ENCODE results near the gene WDR54.

Gene WDR54, protein sequence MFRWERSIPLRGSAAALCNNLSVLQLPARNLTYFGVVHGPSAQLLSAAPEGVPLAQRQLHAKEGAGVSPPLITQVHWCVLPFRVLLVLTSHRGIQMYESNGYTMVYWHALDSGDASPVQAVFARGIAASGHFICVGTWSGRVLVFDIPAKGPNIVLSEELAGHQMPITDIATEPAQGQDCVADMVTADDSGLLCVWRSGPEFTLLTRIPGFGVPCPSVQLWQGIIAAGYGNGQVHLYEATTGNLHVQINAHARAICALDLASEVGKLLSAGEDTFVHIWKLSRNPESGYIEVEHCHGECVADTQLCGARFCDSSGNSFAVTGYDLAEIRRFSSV

DNA sequence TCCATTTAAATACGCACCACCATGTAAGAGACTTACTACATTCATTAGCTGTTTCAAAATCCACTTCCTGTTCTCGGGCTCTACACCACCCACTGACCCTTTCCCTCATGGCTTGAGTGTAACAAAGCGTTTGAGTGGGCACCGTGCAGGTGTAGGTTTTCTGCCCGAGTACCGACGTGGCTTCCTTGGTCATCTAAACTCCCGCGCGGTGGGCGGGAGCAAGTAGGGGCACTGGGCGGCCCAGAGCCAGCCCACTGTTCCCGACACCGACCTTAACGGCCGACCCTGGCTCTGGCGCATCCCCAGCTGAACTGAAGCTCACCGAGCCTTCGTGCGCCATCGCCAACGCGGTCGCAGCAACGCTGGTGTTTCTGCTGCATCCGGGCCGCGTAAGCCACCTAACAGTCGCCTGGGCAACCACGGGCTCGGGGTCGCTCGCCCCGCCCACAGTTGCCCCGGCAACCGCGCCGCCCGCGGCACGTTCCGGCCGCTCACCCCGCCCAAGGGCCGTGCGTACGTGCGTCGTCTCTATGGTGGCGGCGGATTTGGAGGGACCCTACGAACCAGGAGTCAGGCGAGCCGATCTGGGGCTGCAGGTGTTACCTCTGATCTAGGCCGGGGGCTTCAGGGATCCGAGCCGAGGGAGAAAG is at the start of gene WDR54, which contains the start of gene C2orf81:
Gene WDR54 (plus strand): TSS at position 510 of the 650 bp plus-strand sequence. CDS start 424 bp downstream, outside the sequence.
Gene C2orf81 (minus strand): TSS at position 399 of the 650 bp plus-strand sequence. CDS start 59 bp downstream, at position 340.
- peak; percentile 68 for DNase-seq

DNA sequence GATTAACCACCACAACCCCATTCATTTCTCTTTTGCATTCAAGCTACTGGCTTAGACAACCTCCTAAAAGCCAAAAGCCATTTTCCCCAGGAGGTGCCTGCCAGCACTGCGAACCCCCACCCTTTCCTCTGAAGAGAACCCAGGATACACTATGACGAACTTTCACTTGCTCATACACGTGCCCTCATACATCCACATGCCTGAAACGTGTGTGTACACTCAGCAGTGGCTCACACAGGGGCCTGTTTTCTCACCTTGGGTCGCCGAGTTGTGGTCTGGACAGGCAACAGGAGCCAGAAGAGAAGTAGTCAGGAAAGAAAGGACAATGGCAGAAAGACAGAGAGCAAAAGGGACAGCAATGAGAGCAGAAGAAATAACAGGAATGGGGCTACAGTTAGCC is 48.9 kb upstream of the WDR54 start:
- DNase-seq, result no peak

DNA sequence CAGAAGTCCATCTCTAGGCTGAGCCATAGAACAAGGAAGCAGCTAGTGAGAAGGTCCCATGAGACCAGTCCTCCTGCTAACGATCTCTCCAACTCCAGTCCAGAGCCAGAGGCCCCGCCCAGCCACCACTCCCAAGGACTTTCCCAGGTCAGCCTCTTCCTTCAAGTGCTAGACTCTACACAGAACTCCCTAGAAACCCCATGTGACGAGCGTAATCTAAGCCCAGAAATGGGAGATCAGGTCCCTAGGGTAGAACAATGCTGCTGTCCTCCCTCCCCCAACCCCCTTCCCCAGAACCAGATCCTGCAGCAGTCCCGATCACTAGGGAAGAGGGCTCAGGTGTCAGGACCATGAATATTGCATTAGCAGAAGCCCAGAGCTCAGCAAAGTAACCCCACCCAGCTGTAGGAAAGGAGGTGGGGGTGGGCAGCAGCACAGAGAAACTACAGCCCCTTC is 48.3 kb upstream of the WDR54 start:
- DNase-seq, result no peak

DNA sequence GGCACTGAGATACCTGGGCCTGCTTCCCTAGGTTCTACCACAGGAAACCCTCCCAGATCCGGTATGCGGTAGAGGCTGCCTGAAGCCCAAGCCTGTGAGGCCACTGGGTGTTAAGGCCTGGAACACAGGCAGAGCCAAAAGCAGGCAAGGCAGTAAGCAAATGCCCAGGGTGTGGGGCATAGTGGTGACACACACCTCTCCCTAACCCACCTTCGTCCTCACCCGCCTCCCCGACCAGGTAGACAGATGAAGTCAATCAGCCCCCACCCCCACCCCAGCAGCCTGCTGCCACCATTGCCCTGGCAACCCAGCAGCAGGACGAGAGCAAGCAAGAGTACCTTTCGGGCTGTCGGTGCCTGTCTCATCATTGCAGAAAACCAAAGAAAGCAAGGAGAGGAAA is 47.5 kb upstream of the WDR54 start:
- no peak for DNase-seq

DNA sequence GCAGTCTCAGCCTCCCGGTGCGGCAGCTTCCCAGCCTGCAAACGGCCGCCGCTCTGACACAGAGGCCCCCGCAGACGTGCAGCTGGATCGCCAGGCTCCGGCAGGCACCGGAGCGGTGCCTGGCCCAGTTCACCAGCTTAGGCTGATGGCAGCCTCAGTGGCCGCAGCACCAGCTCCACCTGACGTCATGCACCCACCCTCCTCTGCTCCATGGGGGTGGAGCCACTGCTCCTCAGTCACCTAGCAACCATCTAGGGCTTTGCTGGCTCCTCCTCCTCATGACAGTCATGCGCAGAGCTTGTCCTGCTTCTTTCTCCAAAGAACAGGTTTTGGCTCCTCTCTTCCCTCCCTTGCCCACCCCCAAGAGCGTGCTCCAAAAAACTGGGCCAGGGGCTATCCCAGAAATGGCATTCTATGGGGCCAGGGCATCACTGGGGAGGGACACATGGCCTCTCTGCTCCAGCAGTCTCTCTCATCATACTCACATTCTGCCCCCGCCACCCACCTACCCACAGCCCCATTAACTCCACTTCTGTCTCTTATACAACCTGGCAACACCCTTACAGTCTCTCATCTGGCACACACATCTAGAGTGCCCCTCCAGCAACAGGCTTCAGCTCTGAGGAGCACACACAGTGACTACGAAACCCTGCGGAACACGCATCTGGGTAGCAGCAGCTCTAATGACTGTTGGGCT is 46.9 kb upstream of the WDR54 start:
- DNase-seq, result no peak

DNA sequence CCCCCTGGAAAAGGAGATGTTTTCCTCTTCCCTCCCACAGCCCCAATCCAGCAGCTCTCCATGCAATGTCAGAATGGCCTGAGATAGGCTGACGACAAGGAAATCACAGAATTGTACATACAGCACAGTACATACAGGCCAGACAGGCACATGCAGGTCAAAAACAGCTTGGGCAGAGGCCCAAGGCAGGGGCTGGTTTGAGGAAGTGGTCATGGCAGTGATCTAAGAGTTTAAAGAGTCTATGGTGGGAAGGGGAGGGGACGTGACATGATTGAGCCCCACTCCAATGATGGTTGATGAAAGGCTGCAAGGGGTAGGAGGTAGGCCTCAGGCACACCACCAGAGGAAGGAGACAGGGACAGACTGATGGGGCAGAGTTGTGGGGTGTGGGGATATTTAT is 45.7 kb upstream of the WDR54 start:
- no peak for DNase-seq

DNA sequence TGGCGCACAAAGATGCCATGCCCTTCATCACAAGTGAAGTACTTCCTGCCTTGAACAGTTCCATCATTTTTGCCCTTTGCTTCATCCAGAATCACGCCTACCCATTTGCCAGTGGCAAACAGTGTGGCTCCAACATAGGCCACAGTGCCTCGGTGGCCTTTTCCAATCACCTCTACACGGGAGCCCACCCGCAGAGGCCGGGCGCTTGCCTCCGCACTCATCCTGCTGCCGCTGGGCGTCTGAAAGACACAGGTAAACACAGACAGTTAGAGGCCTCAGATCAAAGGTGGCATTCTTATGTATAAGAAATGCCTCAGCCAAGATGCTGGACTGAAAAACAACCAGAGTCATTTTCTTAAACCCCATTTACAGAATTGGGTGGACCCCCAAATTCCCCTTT is 43.5 kb upstream of the WDR54 start:
- DNase-seq, result no peak

DNA sequence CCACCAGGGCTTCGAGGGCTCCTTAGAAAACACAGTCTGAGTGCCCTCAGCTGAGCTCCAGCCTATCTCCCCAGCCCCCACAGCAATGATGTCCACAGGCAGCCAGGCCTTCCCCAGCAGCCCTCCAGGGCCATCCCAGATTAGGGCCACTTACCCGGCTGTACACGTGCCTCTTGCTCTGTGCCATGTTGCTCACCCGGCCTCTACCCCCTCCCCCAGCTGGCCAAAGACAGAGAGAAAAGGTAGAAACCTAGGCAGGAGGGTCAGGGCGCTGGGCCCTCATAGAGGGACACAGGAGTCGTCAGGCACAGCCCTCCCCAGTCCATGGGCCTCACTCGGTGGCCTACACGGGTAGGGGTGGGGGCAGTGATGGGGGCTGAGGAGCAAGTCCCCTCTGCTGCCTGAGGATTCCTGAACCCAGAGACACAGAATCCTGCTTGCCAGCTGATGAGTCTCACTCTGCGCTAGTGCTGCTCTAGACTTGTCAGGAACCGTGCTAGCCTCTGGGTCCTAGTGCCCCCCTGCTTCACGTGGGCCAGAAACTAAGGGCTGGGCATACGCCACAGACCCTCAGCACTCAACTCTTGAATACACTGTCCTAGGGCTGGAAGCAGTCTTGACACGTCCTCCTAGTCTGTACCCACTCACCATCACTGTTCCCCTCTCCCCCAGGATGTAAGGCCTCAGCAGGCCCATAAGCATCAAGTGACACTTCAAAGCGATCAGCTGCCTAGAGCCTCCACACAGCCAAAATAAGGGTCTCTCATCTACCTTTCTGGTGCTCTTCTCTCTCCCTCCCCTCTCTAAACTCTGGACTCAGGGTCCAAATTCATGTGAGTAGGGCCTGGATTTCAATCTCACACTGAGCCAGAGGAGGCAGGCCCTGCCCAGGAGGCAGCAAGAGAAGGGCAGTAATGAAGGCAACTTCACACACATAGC is 41.4 kb upstream of the WDR54 start, which contains the start of gene DCTN1:
Gene DCTN1 (minus strand): TSS at position 461 of the 939 bp plus-strand sequence. CDS start 274 bp downstream, at position 187.
- DNase-seq, result no peak

DNA sequence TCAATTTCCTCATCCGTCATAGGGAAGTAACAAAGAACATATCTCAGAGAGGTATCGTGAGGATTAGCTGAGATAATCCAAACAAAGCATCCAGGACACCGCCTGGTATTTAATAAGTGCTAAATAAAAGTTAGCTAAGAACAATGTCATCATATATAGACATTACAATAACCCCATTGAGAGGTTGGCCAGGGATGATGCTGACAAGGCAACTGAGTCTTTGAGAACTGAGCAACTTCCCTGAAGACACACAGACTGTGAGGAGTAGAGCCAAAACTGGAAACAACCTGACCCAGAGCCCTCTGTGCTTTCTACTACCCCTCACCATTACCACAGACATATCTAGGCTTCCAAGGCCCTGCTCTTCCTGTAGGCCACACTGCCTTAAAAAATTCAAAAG is 39.8 kb upstream of the WDR54 start:
- DNase-seq, result no peak

DNA sequence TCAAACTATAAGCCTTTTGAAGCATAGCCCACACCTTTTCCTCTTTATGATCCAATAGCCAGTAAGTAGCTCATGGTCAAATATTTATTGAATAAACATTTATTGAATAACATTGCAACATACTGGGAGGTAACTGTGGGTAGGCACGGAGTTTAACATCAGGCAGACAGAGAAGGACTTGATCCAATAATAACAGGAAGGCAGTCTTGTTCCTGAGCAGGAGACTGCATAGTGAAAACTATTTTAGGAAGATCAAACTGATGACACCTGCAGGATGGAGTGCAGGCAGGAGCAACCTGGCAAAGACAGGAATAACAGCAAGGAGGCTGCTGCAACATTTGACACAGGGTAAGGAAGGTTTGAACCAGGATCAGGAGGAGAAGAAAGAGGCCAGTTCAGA is 38.3 kb upstream of the WDR54 start:
- no peak for DNase-seq

DNA sequence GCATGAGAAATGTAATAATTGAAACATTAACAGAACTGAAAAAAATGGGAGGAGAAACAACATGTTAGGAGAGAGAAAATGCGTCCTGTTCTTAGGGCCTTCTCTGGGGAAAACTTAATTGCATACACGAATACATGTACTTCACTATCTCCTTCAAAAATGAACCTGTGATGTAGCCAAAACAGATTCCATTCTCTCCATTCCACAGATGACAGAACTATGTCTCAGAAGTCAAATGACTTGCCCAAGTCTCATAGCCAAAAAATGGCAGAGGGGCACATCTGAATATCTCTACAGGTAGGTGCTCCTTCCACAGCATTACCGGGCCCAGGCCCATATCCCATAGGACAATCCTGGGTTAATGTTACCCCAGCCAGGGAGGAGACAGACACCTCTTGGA is 37.5 kb upstream of the WDR54 start:
- no peak for DNase-seq

DNA sequence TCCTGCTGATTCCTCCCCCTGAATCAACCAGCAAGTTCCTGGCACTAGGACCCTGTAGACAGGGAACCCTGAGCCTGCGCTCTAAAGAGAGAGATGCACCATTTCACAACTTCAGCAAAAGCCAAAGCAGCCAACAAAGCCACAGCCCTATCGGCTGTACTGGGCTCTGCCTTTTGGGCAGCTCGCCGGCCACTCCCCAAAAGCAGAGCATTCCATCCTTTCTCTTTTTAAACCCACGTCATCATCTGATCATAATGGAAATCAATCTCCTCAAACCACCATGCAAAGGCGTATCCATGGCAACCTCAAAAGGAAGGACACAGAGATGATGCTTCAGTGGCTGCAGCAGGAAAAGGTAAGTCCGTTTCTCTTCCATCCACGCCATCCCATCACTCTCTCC is 36.1 kb upstream of the WDR54 start:
- no peak for DNase-seq

DNA sequence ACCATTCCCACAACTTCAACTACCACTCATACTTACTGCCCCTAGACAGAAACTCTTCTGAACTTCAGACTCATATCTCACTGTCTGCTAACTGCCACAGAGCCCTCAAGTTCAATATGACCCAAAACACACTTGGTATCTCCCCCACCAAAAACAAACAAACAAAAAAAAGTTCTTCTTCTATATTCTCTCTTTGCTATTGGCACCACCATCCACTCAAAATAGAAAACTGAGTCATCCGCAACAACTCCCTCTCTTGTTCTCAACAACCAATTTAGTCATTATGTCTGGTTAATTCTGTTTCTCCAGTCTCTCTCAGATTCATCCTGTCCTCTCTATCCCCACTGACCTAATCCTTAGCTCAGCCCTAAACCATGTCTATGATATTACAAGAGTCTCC is 34.2 kb upstream of the WDR54 start:
- DNase-seq, result no peak

DNA sequence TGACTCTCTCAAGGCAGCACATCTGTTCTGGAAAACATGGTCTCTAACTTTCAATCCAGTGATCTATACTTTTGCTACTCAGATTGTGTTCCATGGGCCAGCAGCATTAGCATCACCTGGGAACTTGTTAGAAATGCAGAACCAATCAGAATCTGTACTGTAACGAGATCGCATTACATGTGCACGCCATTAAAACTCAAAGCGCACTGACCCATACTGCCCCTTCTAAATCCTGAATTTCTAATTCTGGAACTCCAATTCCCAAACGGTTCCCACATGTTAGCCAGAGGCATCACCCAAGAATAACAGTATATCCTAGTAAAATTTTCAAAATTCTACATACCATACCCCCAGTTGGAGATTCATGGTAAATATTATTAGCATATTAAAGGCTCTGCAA is 30.9 kb upstream of the WDR54 start:
- DNase-seq, result no peak

DNA sequence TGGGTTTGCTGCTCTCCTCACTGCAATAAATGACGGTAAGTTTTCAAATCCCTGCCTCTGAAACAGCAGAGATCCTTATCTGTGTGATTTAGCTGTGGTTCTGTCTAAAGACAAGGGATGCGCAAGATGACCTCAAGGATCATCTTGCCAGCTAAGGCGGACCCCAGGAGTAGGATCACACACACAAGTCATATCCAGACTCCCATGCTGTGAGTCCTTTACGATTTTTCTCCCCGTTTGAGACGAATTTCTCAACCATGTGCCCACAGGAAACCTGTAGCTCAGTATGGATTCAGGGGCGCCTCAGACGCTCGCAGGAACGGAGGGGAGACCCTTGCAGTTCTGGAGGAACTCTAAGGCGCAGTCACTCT is 30.3 kb upstream of the WDR54 start:
- no peak for DNase-seq

DNA sequence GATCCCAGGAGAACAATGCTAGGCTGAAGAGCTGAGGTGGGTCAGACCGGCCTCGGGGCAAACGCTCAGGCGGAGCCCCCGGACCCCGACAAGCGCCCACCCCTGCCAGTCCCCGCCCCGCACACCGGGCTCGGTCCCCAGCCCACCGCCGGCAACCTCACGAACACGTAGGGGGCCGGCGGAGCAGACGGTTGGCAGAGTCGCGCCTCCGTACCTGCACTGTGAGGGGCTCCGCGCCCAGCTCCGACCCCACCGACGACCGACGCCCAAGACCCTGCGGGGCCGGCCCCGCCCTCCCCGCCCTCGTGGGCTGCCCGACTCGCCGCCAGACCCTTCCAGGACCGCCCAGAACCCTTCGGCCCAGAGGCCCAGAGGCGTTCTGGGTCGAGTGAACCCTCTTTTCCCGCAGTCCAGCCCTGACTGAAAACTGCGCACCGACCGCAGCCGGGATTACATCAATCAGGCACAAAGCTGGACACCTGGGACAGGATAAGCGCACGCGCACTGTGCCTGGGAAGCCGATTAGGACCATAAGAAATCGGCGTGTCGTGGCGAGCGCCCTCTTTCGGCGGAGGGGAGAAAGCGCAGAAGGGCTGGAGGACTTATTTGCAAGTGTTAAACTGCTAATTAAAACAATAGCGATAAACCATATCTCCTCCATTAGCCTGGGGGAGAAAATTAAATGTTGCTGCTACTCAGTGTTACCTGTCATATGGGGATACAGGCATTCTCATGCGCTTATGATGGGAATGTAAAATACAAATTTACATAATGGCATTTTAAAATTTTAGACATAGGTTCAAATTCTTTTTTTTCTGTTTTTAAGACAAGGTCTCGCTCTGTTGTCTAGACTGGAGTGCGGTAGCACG is 29.7 kb upstream of the WDR54 start:
- DNase-seq, result peak; percentile 61

DNA sequence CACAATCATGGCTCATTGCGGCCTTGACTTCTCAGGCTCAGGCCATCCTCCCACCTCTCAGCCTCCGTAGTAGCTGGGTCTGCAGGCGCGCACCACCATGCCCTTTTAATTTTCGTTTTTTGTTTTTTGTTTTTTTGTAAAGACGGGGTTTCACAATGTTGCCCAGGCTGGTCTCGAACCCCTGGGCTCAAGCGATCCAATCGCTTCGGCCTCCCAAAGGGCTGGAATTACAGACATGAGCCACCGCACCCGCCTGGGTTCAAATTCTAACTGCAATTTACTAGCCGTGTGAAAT is 29.1 kb upstream of the WDR54 start:
- DNase-seq, result no peak

DNA sequence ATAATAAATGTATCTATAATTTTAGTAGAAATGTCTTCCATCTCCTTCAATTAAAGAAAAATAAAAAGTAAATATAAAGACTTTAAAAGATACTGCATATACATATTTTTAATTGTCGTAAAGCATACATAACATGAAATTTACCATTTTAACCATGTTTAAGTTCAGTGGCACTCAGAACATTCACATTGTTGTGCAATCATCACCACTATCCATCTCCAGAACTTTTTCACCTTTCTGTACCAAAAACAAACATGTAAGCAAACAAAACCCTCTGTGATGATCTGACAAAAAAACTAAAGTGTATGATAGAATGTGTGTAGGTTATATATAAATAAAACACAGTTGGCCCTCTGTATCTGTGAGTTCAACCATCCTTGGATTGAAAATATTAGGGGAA is 28.0 kb upstream of the WDR54 start:
- DNase-seq, result no peak

DNA sequence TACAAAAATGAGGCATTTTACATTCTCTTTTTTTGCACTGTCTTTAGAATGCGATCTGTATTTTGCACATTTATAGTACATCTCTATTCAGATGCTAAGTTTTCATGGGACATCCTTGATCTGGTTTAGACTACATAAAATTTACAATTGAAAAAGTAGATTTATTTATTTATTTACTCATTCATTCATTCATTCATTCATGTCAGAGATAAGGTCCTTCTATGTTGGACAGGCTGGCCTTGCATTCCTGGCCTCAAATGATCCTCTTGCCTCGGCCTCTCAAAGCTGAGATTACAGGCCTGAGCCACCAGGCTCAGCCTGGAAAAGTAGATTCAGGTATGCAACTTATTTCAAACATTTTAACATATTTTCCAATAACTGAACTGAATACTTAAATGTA is 25.4 kb upstream of the WDR54 start:
- DNase-seq, result no peak

DNA sequence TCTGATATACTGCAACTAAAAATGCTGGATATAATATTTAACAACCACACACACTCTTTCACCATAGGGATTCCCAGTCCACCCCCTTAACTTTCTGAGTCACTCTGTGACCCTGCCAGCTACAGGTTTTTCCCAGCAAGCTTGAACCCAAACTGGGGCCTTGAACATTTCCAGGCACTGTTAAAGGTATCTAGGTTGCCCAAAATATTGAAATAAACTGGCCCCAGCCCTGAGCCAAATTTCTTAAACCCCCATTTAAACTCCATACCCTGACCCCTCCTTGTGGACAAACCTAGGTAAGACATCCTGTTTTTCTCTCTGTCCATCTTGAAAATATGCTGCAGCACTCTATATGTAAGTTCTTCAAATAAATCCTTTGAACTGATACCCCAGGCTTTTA is 21.7 kb upstream of the WDR54 start:
- DNase-seq, result no peak

DNA sequence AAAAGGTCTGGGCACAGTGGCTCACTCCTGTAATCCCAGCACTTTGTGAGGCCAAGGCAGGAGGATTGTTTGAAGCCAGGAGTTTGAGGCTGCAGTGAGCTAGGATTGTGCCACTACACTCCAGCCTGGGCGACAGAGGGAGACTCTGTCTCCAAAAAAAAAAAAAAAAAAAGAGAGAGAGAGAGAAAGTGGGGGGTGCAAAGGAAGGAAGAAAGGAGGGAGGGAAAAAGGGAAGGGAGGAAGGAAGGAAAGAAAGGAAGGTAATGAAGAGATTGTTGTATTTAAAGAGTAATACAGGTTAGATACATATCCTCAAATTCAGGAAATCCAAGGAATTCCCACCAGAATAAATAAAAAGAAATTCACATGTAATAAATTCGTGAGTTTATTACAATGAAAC is 19.6 kb upstream of the WDR54 start:
- DNase-seq, result no peak

DNA sequence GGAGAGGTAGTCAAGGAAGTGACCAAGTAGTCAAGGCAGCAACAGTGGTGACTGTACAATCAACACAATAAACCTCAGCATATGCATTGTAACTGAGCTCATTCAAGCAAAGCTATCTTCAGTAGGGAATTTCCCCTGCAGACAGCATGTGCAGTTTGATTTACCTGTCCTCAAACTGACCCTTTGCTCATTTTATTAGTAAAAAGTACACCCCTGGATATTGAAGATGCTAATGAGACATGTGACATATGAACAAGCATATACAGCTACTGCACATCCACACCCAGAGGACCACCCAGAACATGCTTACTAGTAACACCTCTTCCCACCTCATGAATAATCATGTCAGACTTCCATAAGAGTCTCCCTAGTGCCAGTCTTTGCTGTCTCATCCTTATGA is 15.5 kb upstream of the WDR54 start:
- DNase-seq, result no peak

Data from GOT3 (cell line).